ENCODE data around the gene NR5A2.

The NR5A2 gene

DNA sequence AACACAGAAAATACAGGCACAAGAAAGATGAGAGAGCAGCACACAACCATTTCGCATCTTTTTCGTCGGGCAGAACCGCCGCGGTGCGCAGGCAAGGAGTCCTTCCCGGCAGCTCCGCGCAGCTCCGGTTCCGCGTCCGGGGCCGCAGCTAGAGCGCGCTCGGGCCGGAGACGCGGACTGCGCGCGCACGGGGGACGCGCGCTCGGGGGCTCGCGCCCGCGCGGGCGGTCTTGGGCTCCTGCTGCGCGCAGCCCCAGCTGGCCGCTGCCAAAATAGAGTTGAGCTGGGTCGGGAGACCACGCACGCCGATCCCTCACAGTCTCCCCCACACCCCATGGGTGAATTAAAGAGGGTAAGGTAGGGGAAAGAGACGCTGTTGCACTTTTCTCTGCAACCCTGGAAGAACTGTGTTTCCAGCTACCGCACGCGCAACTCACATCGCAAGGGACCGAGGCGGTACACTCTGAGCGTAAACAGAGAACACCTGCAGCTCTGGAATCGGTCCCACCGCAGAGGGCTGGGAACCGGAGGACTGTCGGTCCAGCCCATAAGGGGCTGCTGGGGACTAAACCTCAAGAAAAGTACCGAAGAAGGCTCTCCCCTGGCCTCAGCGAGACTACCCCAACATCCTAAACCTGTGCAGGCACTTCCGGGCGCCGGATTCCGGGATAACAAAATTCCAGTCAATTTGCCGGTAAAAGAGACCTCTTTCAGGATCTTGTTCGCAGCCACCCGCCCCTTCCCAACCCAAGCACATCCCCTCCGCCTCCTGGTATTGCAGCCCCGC, 1.7 kb downstream of the NR5A2 start:
- H3K4me3 ChIP-seq (ENCODE audit: low read depth, low read length) = peak overlapping the region; percentile 67
- H3K9me3 ChIP-seq (ENCODE audit: control insufficient read depth, insufficient read depth, low read depth, low read length) = no peaks in the 10 kb centered on the region
- peaks cover 6% of the 10 kb centered on the region for H3K4me1 ChIP-seq (ENCODE audit: control insufficient read depth, insufficient read depth, low read length)
- H3K36me3 ChIP-seq (ENCODE audit: control insufficient read depth in 2 of 2, insufficient read depth in 1 of 2, low read length in 2 of 2) = no peaks in the 10 kb centered on the region
- peak overlapping the region; percentile 42; the same call in 1 of the 2 replicates for H3K27ac ChIP-seq (ENCODE audit: extremely low read depth, low read depth, low read length)
- ChIA-PET POLR2A (interaction anchor here (0.6 to 1.3 kb wide), 4 partner anchors 9 to 65 kb away, joined by 3 to 4 read pairs (median 4); no protein-coding TSS in a partner anchor), CTCF (interaction anchor here (0.6 to 1.0 kb wide), 3 partner anchors 251 to 1434 kb away, joined by 3 read pairs; no protein-coding TSS in a partner anchor)
- peak; percentile 60 for TF ChIP-seq ZNF660 (tag by site-specific recombination; IDR thresholded peaks at IDR 0.05)
- TF ChIP-seq GLIS1 (tag by site-specific recombination; IDR thresholded peaks at IDR 0.05) = 0 out of 2 replicates have a peak, but pooled peaks have one; percentile 7
- TF ChIP-seq ZNF624 (tag by site-specific recombination; IDR thresholded peaks at IDR 0.05) = no peak
- no peak for TF ChIP-seq KLF7 (tag by site-specific recombination; IDR thresholded peaks at IDR 0.05; ENCODE audit: borderline replicate concordance)
- TF ChIP-seq ZNF239 (tag by site-specific recombination; IDR thresholded peaks at IDR 0.05) = no peak
- TF ChIP-seq ZNF473 (tag by site-specific recombination; IDR thresholded peaks at IDR 0.05) = no peak
- no peak for TF ChIP-seq KLF1 (tag by site-specific recombination; IDR thresholded peaks at IDR 0.05)
- no peak for TF ChIP-seq ZNF280C (tag by site-specific recombination; IDR thresholded peaks at IDR 0.05)
- no peak for TF ChIP-seq ZNF354C (tag by site-specific recombination; IDR thresholded peaks at IDR 0.05; ENCODE audit: borderline replicate concordance, low read depth)
- no peak for TF ChIP-seq ZNF114 (tag by site-specific recombination; IDR thresholded peaks at IDR 0.05)
- no peak for TF ChIP-seq ZNF571 (tag by site-specific recombination; IDR thresholded peaks at IDR 0.05)
- TF ChIP-seq, protein P1, sequence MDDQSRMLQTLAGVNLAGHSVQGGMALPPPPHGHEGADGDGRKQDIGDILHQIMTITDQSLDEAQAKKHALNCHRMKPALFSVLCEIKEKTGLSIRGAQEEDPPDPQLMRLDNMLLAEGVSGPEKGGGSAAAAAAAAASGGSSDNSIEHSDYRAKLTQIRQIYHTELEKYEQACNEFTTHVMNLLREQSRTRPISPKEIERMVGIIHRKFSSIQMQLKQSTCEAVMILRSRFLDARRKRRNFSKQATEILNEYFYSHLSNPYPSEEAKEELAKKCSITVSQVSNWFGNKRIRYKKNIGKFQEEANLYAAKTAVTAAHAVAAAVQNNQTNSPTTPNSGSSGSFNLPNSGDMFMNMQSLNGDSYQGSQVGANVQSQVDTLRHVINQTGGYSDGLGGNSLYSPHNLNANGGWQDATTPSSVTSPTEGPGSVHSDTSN (CRISPR knock-in tag; IDR thresholded peaks at IDR 0.05) = no peak; the same call in 1 of the 2 replicates
- TF ChIP-seq ZNF514 (tag by site-specific recombination; IDR thresholded peaks at IDR 0.05) = no peak
- TF ChIP-seq ZBTB48 (tag by site-specific recombination; IDR thresholded peaks at IDR 0.05) = peak; percentile 92
- TF ChIP-seq, protein P2, sequence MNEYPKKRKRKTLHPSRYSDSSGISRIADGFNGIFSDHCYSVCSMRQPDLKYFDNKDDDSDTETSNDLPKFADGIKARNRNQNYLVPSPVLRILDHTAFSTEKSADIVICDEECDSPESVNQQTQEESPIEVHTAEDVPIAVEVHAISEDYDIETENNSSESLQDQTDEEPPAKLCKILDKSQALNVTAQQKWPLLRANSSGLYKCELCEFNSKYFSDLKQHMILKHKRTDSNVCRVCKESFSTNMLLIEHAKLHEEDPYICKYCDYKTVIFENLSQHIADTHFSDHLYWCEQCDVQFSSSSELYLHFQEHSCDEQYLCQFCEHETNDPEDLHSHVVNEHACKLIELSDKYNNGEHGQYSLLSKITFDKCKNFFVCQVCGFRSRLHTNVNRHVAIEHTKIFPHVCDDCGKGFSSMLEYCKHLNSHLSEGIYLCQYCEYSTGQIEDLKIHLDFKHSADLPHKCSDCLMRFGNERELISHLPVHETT (tag by site-specific recombination; IDR thresholded peaks at IDR 0.05) = no peak
- no peak for TF ChIP-seq KLF9 (tag by site-specific recombination; IDR thresholded peaks at IDR 0.05; ENCODE audit: low read depth)
- TF ChIP-seq ZBTB21 (tag by site-specific recombination; IDR thresholded peaks at IDR 0.05) = no peak
- no peak for TF ChIP-seq ZNF292 (tag by site-specific recombination; IDR thresholded peaks at IDR 0.05; ENCODE audit: borderline replicate concordance, low read depth)
- TF ChIP-seq ZNF16 (tag by site-specific recombination; IDR thresholded peaks at IDR 0.05; ENCODE audit: low read depth) = no peak
- TF ChIP-seq ZNF501 (tag by site-specific recombination; IDR thresholded peaks at IDR 0.05) = no peak
- 0 out of 2 replicates have a peak, but pooled peaks have one; percentile 37 for TF ChIP-seq SP7 (tag by site-specific recombination; IDR thresholded peaks at IDR 0.05)
- TF ChIP-seq ZSCAN23 (tag by site-specific recombination; IDR thresholded peaks at IDR 0.05) = no peak
- no peak for TF ChIP-seq ZFP41 (tag by site-specific recombination; IDR thresholded peaks at IDR 0.05; ENCODE audit: borderline replicate concordance)
- TF ChIP-seq, protein P3, sequence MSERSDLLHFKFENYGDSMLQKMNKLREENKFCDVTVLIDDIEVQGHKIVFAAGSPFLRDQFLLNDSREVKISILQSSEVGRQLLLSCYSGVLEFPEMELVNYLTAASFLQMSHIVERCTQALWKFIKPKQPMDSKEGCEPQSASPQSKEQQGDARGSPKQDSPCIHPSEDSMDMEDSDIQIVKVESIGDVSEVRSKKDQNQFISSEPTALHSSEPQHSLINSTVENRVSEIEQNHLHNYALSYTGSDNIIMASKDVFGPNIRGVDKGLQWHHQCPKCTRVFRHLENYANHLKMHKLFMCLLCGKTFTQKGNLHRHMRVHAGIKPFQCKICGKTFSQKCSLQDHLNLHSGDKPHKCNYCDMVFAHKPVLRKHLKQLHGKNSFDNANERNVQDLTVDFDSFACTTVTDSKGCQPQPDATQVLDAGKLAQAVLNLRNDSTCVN (tag by site-specific recombination; optimal IDR thresholded peaks at IDR 0.05) = peak; percentile 76
- TF ChIP-seq PRDM1 (tag by site-specific recombination; IDR thresholded peaks at IDR 0.05) = no peak
- no peak for TF ChIP-seq MYNN (tag by site-specific recombination; IDR thresholded peaks at IDR 0.05; ENCODE audit: borderline replicate concordance)
- no peak for TF ChIP-seq INSM2 (tag by site-specific recombination; IDR thresholded peaks at IDR 0.05)
- no peak for TF ChIP-seq ZNF664 (tag by site-specific recombination; IDR thresholded peaks at IDR 0.05)
- no peak for TF ChIP-seq ZNF521 (tag by site-specific recombination; IDR thresholded peaks at IDR 0.05)
- no peak for TF ChIP-seq ZNF121 (tag by site-specific recombination; IDR thresholded peaks at IDR 0.05)
- no peak for TF ChIP-seq ZNF37A (tag by site-specific recombination; IDR thresholded peaks at IDR 0.05)
- TF ChIP-seq ZNF169 (tag by site-specific recombination; IDR thresholded peaks at IDR 0.05) = no peak

Measured in HEK293 (cell line).